HL-60/S4 (cell line): ENCODE data around the gene UAP1.

Source experiments
- in situ Hi-C: fragments of 300-500 bp; cut with MboI; formaldehyde crosslinking; loops from 2 replicates; pipeline ENCODE4 v1.14.3; 2022; ENCODE audit warnings: low sequenced_read_pairs

UAP1 gene

DNA sequence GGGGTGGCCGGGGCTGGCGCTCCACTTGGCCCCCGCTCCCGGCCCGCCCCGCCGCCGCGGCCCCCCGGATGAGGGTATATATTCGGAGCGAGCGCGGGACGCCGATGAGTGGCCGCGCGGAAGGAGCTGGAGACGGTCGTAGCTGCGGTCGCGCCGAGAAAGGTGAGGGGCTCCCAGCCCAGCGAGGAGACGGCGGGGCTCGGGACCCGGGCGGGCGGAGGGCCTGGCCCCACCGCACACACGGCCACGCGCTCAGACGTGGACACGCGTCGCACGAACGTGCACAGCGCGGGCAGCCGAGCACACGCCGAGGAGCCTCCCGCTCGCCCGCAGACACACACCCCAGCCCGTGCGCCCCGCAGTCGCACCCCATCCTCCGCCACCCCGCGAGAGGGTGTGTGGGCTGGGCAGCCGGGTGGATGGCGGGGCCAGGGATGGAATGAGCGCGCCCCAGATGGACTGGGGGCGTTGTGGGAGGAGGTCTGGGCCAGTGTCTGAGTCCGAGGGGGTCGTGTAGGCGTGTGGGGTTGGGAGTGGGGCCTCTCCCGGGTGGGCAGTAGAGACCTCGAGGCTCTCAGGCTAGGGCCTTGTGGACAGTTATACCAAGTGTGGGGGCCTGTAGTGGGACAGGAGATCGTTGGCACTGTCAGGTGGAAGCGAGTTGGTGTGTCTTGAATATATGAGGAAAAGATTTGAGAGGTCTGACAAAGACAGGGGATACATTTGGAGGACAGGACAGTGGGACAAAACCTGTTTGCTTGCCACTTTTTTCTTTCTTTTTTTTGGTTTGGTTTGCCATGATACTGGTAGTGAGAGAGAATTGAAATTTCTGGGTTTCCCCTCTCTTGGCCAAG is at the start of gene UAP1:
TSS of gene UAP1 (plus strand) at position 107 of the 854 bp plus-strand sequence. CDS start 4,347 bp downstream, outside the sequence.
- in situ Hi-C loops = no loop called here

DNA sequence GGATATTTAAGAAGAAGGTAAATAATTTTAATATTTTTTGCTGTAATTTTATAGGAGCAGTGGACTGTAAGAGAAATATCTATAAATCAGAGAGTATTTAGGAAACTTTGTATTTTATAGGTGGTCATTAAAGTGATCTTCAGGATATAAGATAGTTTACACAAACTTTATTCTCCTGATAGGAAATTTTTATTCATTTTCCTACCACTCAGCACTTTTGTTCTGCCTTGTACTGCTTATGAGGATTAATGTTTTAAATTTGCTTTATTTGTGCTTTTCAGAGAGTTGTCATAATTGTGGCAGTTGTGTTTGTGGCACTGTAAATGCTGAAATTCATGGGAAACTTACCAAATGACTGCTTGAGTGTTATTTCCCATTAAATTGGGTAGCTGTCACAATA is 34.2 kb upstream of the UAP1 start:
- in situ Hi-C loops = no loop called here

DNA sequence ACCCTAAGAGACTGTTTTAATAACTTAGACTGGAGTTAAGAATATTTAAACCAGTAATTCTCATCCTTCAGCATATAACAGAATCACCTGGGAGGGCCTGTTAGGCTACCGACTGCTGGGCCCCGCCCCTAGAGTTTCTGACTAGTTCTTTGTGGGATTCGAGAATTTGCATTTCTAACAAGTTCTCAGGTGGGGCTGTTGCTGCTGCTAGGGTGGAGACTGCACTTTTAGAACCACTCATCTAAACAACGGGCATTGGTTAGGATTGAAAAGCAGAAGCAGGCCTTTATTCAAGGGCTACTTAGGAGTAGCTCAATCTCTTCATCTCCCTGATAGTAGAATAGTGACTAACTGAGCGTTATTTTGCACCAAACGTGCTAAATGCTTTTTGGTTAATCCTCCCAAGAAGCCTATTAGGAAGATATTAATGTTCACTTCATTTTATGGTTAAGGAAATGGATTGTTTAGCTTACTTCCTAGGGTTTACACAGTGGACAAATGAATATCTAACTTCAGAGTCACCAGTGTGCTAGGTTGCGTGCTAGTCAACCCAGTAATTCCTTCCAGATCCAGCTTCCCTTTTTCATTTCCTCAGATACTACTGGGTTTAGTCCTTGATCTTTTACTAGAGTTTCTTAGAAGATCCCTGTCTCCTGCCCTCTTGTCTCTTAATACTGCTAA is 31.1 kb upstream of the UAP1 start:
- in situ Hi-C loops = no loop called here

DNA sequence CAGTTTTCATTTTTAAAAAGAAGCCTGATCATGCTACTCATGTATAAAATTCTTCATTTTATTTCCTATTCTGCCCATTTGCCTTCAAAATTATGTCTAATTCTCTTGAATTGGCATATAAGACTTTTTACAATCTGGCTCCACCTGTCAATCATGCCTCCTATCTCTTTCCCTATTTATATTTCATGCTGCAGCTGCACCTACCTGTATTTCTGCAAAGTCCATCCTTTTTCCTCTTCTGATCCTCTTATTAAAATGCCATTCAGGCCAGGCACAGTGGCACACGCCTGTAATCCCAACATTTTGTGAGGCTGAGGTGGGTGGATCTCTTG is 30.6 kb upstream of the UAP1 start:
- in situ Hi-C loops = no loop called here

DNA sequence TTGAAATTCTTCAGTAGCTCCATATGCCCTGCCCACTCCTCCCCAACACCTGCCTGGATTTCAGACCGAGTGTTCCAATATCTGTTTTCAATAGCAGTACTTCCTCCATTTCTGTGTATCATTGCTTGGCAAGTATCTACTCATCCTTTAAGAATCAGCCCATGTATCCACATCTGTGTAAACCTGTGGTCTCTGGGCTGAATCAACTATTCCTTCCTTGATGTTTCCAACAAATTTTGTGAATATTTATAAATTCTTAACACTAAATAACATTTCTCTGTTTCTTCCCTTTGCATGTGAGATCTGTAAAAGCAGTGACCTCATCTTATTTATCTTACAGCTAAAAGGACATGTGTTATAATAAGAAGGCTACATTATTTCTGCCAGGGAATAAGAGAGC is 26.0 kb upstream of the UAP1 start:
- in situ Hi-C loops = no loop called here

DNA sequence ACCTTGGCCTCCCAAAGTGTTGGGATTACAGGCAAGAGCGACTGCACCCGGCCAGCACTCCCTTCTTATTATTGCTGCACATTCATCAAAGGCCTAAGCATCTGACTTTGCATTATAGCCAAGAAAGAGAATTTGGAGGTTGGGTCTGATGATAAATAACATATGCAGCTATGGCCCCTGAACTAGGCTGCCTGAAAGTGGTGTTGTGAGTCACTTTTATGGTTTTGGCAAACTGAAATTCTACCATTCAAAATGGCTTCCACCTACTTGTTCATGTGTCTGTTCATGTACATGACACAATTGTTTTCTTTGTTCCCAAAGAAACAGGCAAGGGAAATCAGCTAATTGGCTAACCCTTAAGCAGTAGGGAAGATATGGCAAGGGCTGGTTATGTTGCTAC is 25.0 kb upstream of the UAP1 start:
- in situ Hi-C loops = no loop called here

DNA sequence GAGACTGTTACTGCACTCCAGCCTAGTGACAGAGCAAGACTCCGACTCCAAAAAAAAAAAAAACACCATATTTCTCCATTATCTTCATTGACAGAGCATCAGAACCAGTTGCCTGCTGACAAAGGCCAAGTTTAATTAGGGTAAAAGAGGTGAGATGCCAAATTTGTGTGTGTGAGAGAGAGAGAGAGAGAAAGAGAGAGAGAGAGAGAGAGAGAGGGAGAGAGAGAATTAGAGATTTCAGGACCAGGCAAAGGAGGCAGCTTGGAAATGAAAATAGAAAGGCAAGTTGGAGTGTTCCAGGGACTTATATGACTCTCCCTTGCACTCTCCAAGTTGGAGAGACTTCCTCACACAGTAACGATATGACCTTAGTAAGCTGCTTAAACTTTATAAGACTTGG is 24.3 kb upstream of the UAP1 start:
- in situ Hi-C loops = no loop called here

DNA sequence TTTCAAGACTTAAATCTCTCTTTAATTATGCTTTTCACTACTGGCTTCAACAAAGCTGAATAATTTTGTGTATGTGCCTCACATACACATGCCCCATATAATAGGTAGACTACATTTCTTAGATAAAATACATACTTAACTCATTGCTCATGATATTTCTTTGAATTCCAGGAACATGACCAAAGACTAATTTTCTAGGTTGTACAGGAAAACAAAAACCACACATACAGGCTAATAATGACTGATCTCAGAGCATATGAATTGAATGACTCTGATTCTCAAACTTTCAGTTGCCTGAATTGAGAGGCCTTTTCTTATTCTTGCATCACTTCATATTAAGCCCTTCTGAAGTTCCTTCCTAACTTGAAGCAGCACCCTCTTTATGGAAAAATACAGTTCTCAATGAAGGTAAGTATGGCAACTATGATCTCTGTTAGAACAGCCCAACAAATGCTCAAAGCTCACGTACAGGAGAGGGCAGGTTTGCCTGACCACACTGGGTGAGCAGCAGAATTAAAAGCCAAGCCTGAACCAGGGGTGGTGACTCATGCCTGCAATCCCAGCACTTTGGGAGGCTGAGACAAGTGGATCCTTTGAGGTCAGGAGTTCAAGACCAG is 22.6 kb upstream of the UAP1 start:
- in situ Hi-C loops = no loop called here

DNA sequence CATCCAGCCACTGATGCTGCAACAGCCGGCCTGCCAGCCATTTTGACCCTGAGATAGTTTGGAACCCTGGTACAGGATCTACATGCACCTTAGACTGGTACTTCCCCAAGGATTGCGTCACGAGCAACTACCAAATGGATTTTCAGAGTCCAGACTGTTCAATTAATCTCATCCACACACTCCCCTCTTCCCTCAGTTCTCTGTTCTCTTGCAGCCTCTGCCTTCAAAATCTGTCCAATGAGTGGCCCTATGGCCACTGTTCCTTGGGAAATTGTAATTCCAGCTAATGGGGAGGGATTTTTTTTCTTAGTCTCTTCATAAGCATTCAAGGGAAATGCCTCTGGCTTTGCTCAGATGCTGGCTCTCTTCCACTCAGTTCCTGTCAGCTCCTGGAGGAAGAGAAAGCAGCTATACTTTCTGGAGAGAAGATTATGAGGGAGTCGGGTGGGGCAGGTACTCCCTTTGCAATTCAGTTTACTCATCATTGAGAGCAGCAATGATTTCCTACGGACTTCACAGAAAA is 19.8 kb upstream of the UAP1 start:
- in situ Hi-C loops = no loop called here

DNA sequence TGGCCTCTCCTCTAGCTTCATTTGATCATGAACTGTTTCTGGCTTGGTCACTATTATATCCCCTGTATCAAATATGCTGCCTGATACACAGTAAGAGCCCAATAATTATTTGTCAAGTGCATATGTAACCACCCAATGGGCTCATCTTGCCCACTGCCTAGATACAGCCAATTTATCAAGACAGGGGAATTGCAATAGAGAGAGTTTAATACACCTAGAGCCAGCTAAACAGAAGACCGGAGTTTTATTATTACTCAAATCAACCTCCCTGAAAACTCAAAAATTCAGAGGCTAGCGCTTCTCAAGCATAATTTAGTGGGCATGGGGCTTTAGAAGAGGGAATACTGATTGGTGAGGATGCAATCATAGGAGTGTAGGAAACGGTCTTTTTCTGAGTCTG is 18.3 kb upstream of the UAP1 start:
- in situ Hi-C loops = no loop called here

DNA sequence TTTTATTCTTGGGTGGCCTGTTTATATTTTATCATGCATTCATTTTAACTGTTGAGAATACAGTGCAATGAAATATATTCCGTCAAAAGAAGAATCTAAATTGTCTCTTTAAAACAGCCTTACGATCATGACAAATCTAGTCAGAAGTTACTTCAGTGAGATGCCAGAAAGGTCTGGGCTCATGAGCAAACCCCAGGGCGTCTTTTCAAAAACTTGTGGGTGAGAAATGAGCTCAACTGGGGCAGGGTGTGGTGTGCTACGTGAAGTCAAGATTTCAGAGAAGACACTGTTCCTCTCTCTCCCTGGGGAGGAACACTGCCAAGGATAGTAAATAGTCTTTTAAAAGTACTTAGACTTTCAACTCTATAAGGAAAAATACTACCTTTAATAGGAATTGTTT is 13.4 kb upstream of the UAP1 start:
- in situ Hi-C loops = no loop called here

DNA sequence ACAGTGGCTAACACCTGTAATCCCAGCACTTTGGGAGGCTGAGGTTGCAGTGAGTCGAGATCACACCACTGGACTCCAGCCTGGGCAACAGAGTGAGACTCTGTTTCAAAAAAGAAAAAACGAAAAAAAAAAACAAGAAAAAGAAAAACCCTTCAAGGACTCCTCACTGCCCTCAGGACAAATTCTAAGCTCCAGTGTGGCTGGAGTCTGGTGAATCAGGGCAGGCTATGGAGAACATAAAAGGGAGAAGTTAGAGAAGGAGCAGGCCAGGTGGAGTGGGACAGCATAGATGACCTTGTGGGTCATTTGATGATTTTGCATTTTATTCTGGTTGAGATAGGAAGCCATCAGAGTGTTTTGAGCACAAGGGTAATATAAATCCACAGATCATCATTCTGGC is 12.5 kb upstream of the UAP1 start:
- in situ Hi-C loops = no loop called here

DNA sequence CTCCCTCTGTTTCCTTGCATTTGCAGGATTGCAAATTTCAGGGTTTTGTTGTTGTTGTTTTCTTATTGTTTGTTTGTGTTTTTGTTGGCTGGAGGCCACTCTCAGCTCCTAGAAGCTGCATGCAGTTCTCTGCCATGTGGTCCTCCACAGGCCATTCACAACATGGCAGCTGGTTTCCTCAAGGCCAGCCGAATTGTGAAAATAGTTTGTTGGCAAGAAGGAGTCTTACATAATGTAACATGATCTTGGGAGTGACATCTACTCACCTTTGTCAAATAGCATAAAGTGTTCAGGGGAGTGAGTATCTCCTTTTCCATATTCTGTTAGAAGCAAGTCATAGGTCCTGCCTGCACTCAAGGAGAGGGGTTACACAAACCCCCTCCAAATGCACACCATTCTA is 10.6 kb upstream of the UAP1 start:
- in situ Hi-C loops = no loop called here

DNA sequence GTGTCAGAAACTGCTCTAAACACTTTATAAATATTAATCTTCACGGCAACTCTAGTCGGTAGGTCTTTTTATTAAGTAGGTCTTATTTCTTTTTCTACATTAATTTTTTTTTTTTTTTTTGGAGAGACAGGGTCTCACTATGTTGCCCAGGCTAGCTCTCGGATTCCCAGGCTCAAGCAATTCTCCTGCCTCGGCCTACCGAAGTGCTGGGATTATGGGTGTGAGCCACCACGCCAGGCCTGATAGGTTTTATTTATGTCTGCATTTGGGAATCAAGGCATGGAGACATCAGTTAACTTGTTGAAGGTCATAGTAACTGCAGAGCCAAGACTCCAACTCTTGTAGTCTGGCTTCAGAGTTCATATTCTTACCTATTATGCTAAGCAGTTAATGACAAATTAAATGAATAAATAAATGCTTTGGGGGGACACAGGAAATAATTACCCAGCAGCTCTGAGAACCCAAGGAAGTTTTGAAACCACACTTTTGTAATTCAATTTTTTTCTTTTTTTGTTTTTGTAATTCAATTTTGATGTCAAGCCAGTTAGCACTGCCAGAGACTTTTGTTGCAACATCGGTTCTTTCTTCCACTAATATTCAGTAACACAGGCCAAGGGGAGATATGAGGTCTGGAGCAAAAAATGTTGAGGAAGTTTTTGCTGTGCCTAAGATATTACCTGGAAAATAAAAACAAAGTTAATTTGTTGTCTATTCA is 9.4 kb upstream of the UAP1 start:
- in situ Hi-C loops = no loop called here

DNA sequence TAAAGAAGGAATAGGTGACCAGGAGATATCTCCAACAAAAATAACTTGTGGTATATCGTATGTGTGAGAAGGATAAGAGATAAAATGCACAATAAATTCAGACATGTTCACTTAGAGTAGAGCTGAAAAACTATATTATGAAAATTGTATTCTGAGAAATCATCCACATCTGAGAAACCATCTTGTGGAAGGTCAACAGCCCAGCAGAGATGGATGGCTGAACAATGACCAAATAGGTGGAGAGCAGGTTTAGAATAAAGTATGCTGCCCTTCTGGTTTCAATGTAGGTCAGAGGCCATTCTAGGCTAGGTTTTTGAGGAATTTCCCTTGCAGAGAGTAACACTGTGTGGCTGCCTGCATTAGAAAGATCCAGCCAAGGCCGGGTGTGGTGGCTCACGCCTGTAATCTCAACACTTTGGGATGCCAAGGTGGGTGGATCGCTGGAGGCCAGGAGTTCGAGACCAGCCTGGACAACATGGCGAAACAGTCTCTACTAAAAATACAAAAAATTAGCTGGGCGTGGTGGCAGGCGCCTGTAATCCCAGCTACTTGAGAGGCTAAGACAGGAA is 8.8 kb upstream of the UAP1 start:
- in situ Hi-C loops = no loop called here

DNA sequence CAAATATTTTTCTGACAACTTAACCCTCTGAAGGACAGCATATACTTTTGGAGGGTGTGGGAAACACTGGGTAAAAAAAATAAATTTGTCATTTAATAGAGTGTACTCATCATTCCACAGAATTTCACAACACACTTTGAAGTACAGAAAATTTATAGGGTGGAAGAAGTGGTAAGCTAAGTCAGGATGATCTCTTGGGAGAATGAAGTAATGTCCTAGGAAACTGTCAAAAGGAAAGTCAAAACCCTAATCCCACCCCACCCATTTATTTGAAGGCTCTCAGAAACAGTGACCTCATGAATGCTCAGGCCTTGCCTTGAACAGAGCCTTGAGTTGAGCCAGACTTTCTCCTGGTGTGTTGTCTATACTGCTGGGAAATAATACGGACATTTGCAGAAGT is 7.3 kb upstream of the UAP1 start:
- in situ Hi-C loops = no loop called here

DNA sequence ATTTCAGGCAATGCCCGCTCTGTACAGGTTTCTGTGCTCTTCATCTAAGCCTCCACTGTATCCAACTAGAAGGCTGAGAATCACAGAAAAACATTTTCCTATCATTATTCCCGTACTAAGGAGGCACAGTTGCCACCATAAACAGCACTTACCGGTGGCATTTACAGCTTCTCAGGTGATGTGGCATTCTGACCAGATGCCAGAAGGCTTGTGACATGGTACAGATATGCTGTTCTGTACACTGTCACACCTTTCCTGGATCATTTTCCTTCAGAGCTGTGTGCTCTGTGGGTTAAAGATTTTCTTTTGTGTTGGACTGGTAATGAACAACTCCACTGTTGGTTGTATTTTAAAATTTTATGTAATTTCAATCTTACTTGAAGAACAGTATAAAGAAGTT is 4.0 kb upstream of the UAP1 start:
- in situ Hi-C loops = no loop called here

DNA sequence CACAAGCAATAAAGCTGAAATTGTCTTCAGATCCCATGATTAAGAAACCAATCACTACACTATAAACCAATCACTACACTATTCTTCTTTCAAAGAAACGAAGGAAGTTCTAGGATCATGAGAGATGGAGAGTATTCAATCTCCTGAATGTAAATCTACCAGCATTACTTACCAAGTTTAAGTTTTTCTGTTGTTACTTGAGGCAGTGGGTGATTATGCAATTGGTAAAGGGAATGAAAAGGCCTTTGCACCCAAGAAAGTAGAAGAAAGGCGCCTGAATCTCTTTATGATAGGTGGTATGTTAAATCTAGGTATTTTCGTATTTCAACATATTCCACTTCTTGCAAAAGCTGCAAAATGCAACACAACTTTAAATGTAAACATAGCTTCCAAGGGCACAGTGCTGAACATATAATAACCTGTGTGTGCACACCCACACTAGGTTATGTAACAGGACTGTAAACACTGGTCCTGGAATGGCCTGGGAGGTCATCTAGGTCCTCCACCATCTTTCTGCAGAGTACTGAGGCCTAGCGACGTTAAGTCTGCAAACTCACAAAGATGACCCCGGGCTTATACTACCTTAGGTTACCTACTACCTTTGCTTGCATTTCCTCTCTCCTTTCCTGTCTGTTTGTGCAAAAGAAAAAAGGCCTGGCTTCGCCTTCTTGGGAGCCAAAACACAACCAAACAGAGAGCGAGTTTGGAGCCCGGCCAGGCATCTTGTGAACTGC is 1.1 kb upstream of the UAP1 start:
- in situ Hi-C loops = no loop called here

DNA sequence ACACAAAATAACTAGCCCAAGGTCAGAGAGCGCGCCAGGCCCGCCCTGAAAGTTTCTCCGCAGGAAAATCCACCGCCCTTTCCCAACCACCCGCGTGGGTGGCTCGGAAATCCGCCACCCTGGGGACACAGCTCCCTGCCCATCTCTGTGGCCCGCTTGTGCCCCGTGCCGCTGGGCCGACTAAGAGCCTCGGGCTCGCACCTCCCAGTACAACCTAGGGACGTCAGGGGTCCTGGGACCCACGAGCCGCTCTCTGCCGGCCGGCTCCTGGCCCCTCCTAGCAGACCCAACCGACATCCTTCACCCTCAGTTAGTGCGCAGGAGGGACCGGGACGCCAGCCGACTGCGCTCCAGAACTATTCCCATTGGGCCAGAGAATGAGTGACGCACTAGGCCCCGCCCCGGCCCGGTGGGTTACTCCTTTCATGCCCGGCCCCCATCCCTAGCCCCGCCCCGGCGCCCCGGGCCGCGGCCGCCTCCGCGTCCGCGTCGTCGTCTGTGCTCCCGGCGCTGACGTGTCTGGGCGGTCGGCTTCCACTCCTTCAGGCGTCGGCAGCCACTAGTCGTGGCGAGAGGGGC is 396 bp upstream of the UAP1 start:
- in situ Hi-C loops = no loop called here

DNA sequence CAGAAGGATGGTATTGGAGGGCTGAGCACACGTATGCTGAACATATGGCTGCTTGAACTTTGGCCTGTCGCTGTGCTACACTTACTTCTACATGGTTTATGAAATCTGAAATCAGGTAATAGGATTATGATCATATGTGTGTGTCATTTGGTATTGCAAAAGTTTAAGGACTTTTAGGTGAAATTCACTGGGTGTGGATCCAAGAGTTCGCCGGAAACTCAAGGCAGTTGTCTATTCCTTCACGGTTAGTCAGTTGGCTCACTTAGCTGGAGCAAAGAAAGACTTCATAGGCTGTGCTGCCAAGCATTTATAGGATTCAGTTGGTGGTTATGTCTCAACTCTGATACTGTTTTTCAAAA is 927 bp downstream of the UAP1 start:
- in situ Hi-C loops = no loop called here
